Liver (tissue), 9 donors: ENCODE measurements around the gene PCED1B. TPM values are rescaled to one million over a fixed set of nuclear protein-coding genes. Genes with fewer than 3 reads are reported as not detected.

Source experiments
- DNase-seq: peaks from one replicate; pipeline ENCODE4 v3.0.0-alpha.2; 2017; ENCODE audit warnings: low spot score
- H3K27ac ChIP-seq, 2 donors: one replicate each; pipeline ENCODE4 v1.7.0; 2013; ENCODE audit warnings: inconsistent platforms in 2 of 2, low read length in 2 of 2, control low read depth in 1 of 2, low read depth in 1 of 2, mild to moderate bottlenecking in 1 of 2
- H3K27me3 ChIP-seq, 4 donors: one replicate each; pipeline versions ENCODE4 v1.6.1 to v1.7.0; 2013; ENCODE audit warnings: low read length in 3 of 4, inconsistent platforms in 1 of 4, mild to moderate bottlenecking in 1 of 4, moderate library complexity in 1 of 4; ENCODE audit not compliant: control insufficient read depth in 4 of 4, insufficient read depth in 4 of 4
- H3K36me3 ChIP-seq, 4 donors: one replicate each; pipeline versions ENCODE4 v1.6.1 to v1.7.0; 2013; ENCODE audit warnings: low read length in 3 of 4, mild to moderate bottlenecking in 3 of 4, low read depth in 1 of 4, moderate library complexity in 1 of 4; ENCODE audit not compliant: control insufficient read depth in 4 of 4, insufficient read depth in 3 of 4
- H3K4me1 ChIP-seq, 4 donors: one replicate each; pipeline versions ENCODE4 v1.6.1 to v1.7.0; 2013; ENCODE audit warnings: low read length in 3 of 4, mild to moderate bottlenecking in 3 of 4, moderate library complexity in 1 of 4; ENCODE audit not compliant: control insufficient read depth in 4 of 4, insufficient read depth in 4 of 4
- H3K4me3 ChIP-seq, 3 donors: one replicate each; pipeline versions ENCODE4 v1.6.1 to v1.7.0; 2013; ENCODE audit warnings: low read length in 3 of 3, control low read depth in 1 of 3, low read depth in 1 of 3, mild to moderate bottlenecking in 1 of 3
- H3K9ac ChIP-seq, 2 donors: one replicate each; pipeline ENCODE4 v1.7.0; 2013; ENCODE audit warnings: low read length in 2 of 2, mild to moderate bottlenecking in 2 of 2, moderate library complexity in 2 of 2, control low read depth in 1 of 2, low read depth in 1 of 2
- H3K9me3 ChIP-seq, 4 donors: one replicate each; pipeline versions ENCODE4 v1.6.1 to v1.7.0; 2013; ENCODE audit warnings: low read length in 3 of 4; ENCODE audit not compliant: control insufficient read depth in 4 of 4
- EGR1 ChIP-seq, 2 donors: IDR thresholded peaks; 2 replicates each; pipeline ENCODE4 v1.6.1; 2016 to 2018; ENCODE audit warnings: antibody characterized with exemption in 2 of 2, low read depth in 2 of 2
- FOXA1 ChIP-seq: IDR thresholded peaks from 2 replicates; pipeline ENCODE4 v1.6.1; 2016; ENCODE audit warnings: antibody characterized with exemption
- FOXA2 ChIP-seq: IDR thresholded peaks from 2 replicates; pipeline ENCODE4 v1.6.1; 2016; ENCODE audit warnings: antibody characterized with exemption
- GABPA ChIP-seq, 2 donors: IDR thresholded peaks in 1 of 2; conservative IDR thresholded peaks in 1 of 2; 2 replicates each; pipeline ENCODE4 v1.6.1; 2016; ENCODE audit warnings: antibody characterized with exemption in 2 of 2, mild to moderate bottlenecking in 1 of 2, moderate library complexity in 1 of 2
- HNF4A ChIP-seq, 2 donors: conservative IDR thresholded peaks; 2 replicates each; pipeline ENCODE4 v1.6.1; 2016; ENCODE audit warnings: antibody characterized with exemption in 2 of 2, mild to moderate bottlenecking in 2 of 2
- NR2F2 ChIP-seq: IDR thresholded peaks from 2 replicates; pipeline ENCODE4 v1.6.1; 2016; ENCODE audit warnings: antibody characterized with exemption
- RXRA ChIP-seq, 2 donors: IDR thresholded peaks; 2 replicates each; pipeline ENCODE4 v1.6.1; 2017 to 2018; ENCODE audit warnings: antibody characterized with exemption in 2 of 2, mild to moderate bottlenecking in 1 of 2
- SP1 ChIP-seq: IDR thresholded peaks from 2 replicates; pipeline ENCODE4 v1.6.1; 2018; ENCODE audit warnings: antibody characterized with exemption, mild to moderate bottlenecking
- WGBS: extraction: QIAGEN DNeasy Blood & Tissue Kit; methylation state at CpG from one replicate; pipeline ENCODE4 v1.1.7; 2013; 5-methylcytosine and 5-hydroxymethylcytosine counted together
- polyA plus RNA-seq, 2 donors: library from polyadenylated mRNA; stranded (reverse) in 1 of 2; unstranded in 1 of 2; fragments of 200-250 nt in 1 of 2; fragments of >200 nt in 1 of 2; fragmentation: Nextera tagmentation in 1 of 2; extraction: Ambion mirVana in 1 of 2; gene quantifications; one replicate each; pipeline versions ENCODE4 v1.2.1 to v1.2.3, GENCODE V29; 2013 to 2015
- total RNA-seq, 2 donors: library from RNA; depleted of rRNA; stranded (reverse); fragments of >200 nt; gene quantifications; one replicate each; pipeline ENCODE4 v1.2.3, GENCODE V29; 2014
- TF ChIP-seq, protein P1 (sequence below): IDR thresholded peaks from 2 replicates; pipeline ENCODE4 v1.6.1; 2016; ENCODE audit warnings: antibody characterized with exemption
- TF ChIP-seq, protein P2 (sequence below): IDR thresholded peaks from 2 replicates; pipeline ENCODE4 v1.6.1; 2016; ENCODE audit warnings: antibody characterized with exemption
- TF ChIP-seq, protein P3 (sequence below): fragments of 150-350 bp; IDR thresholded peaks from 2 replicates; pipeline ENCODE4 v1.5.1; 2017; ENCODE audit warnings: improper control_type of control experiment, low read depth, low read length; ENCODE audit not compliant: missing input control
- TF ChIP-seq, protein P4 (sequence below): IDR thresholded peaks from 2 replicates; pipeline ENCODE4 v1.6.1; 2016; ENCODE audit warnings: antibody characterized with exemption, mild to moderate bottlenecking
- donor health status: healthy.
- donor health status: healthy.
- donor health status: healthy.
- donor health status: healthy.
- donor health status: healthy.

Gene PCED1B
- total and polyA plus RNA-seq, 4 donors: 0.51 to 1.8 (median 1.1) TPM

DNA sequence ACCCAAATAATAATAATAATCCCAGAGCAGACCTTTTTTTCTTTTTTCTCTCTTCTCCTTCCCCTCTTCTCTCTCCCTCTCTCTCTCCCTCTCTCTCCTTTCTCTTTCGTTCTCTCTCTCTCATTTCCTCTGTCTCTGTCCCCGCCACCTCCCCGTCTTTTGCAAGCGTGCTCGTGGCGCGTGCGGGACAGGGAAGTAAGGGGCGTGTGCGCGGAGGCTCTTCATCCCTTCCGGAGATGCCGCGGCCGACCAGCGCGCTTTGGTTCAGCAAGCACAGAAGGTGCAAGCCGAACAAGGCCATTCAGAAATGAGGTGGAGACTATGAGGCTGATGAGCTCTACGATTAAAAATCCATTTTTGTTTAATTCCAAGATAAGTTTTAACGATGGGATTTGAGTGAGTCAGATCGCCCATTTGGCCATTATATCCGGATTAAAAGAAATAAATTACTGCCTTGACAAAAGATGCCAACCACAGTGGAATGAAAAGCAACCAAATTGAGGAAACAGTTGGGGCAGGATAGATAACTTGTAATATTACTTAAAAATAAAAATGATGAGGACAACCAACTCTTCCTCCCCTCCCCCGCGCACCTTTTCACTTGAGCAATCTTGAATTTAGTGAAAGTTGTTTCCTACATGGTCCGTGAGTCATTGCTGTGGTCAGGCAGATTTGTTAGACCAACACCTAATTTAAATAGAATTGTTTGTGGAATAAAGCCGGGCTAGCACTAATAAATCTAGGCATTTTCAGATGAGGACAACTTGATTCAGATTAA lies 1.5 kb downstream of the PCED1B start (continued):
- TF ChIP-seq, protein P1, sequence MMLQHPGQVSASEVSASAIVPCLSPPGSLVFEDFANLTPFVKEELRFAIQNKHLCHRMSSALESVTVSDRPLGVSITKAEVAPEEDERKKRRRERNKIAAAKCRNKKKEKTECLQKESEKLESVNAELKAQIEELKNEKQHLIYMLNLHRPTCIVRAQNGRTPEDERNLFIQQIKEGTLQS: no peak

DNA sequence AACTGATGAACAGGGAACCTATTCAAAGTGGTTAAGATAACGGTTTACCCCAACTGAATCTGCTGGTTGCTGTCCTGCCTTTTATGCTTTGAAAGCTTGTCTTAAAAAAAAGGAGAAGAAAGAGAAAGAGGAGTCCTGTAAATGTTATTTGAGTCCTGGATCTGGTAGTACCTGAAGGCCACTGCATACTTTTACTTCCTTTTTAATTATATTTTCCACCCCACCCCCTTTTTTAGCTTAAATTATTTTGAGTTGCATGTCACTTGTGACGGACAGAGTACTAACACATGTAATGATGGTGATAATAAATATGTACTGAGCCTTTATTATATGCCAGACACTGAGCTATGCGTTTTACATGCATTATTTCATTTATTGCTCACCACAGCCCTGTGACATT lies 2.9 kb downstream of the PCED1B start:
- no peak overlapping the region for H3K4me3 ChIP-seq
- H3K27ac ChIP-seq: no peak overlapping the region
- TF ChIP-seq EGR1 (IDR thresholded peaks at IDR 0.05; ENCODE audit: low read depth in 2 of 2) (no peak), FOXA2 (no peak)
- DNase-seq: no peak
- no peaks in the 10 kb centered on the region for H3K27me3 ChIP-seq
- no peaks in the 10 kb centered on the region for H3K9me3 ChIP-seq
- 82% methylated on average over 3 of the region's 3 CpGs for WGBS
- H3K36me3 ChIP-seq: no peaks in the 10 kb centered on the region
- H3K4me1 ChIP-seq: peaks cover 0 to 17% (median 5%) of the 10 kb centered on the region in 4 donors
- H3K9ac ChIP-seq: no peak overlapping the region

DNA sequence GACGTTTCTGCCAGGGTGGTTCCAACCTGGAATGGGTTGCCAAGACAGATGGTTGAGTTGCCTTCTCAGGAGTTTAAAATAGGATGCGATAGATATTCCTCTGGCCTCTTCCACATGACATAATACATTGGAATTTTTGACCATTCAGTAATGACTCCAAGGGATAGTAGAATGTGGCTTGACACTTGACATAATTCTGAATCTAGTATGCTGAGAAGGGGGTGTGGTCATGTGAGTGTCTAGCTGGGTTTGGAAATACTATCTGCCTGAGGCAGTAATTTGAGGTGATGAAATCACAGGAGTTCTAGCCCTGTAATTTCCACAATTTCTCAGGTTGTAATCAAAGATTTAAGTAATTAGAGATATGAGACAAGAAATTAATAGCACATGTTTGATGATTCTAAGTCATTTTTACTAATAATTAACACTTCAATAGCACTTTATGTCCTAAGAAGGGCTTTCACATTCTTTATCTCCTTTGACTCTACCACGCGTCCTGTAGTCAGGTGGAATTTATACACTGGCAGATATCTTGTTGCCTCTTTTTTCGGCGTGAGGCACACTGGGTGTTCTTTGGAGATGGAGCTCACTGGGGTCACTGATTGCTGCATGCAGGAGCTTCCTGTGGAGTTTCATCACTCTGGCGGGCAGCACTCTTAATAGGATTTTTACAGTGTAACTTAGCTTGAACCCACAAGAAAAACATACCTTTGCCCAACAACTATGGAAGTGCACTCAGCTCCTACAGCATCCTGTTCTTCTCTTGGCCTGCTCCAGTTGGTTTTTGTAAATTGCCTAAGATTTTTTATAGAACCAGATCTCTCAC lies 3.6 kb downstream of the PCED1B start:
- no peak overlapping the region for H3K27ac ChIP-seq
- DNase-seq: no peak
- WGBS: 72% methylated on average over 7 of the region's 7 CpGs
- H3K4me1 ChIP-seq: peaks cover 0 to 17% (median 5%) of the 10 kb centered on the region in 4 donors
- no peak overlapping the region for H3K9ac ChIP-seq
- H3K9me3 ChIP-seq: no peaks in the 10 kb centered on the region
- no peak overlapping the region for H3K4me3 ChIP-seq
- no peaks in the 10 kb centered on the region for H3K36me3 ChIP-seq
- TF ChIP-seq, protein P2, sequence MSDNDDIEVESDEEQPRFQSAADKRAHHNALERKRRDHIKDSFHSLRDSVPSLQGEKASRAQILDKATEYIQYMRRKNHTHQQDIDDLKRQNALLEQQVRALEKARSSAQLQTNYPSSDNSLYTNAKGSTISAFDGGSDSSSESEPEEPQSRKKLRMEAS: no peak
- TF ChIP-seq, protein P3, sequence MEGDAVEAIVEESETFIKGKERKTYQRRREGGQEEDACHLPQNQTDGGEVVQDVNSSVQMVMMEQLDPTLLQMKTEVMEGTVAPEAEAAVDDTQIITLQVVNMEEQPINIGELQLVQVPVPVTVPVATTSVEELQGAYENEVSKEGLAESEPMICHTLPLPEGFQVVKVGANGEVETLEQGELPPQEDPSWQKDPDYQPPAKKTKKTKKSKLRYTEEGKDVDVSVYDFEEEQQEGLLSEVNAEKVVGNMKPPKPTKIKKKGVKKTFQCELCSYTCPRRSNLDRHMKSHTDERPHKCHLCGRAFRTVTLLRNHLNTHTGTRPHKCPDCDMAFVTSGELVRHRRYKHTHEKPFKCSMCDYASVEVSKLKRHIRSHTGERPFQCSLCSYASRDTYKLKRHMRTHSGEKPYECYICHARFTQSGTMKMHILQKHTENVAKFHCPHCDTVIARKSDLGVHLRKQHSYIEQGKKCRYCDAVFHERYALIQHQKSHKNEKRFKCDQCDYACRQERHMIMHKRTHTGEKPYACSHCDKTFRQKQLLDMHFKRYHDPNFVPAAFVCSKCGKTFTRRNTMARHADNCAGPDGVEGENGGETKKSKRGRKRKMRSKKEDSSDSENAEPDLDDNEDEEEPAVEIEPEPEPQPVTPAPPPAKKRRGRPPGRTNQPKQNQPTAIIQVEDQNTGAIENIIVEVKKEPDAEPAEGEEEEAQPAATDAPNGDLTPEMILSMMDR: no peak
- TF ChIP-seq, protein P4, sequence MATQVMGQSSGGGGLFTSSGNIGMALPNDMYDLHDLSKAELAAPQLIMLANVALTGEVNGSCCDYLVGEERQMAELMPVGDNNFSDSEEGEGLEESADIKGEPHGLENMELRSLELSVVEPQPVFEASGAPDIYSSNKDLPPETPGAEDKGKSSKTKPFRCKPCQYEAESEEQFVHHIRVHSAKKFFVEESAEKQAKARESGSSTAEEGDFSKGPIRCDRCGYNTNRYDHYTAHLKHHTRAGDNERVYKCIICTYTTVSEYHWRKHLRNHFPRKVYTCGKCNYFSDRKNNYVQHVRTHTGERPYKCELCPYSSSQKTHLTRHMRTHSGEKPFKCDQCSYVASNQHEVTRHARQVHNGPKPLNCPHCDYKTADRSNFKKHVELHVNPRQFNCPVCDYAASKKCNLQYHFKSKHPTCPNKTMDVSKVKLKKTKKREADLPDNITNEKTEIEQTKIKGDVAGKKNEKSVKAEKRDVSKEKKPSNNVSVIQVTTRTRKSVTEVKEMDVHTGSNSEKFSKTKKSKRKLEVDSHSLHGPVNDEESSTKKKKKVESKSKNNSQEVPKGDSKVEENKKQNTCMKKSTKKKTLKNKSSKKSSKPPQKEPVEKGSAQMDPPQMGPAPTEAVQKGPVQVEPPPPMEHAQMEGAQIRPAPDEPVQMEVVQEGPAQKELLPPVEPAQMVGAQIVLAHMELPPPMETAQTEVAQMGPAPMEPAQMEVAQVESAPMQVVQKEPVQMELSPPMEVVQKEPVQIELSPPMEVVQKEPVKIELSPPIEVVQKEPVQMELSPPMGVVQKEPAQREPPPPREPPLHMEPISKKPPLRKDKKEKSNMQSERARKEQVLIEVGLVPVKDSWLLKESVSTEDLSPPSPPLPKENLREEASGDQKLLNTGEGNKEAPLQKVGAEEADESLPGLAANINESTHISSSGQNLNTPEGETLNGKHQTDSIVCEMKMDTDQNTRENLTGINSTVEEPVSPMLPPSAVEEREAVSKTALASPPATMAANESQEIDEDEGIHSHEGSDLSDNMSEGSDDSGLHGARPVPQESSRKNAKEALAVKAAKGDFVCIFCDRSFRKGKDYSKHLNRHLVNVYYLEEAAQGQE: no peak
- TF ChIP-seq GABPA (IDR thresholded peaks at IDR 0.05 in 1 of 2, conservative IDR thresholded peaks at IDR 0.05 in 1 of 2): no peak
- TF ChIP-seq HNF4A (conservative IDR thresholded peaks at IDR 0.05): no peak
- no peak for TF ChIP-seq FOXA1
- no peak for TF ChIP-seq RXRA (IDR thresholded peaks at IDR 0.05)
- TF ChIP-seq NR2F2: no peak
- no peak for TF ChIP-seq SP1
- H3K27me3 ChIP-seq: no peaks in the 10 kb centered on the region
